SHP77 (cell line): ENCODE measurements around the gene LINGO4.
"Not testable (repeated sequence)": the region's sequence is repeated elsewhere in the genome, so short reads cannot be mapped to it uniquely, and the experiment has no call there.

Experiments used
- DNase-seq, 2 experiments: peaks; one replicate each; lab custom pipeline; 2025; lab: John Stamatoyannopoulos, UW

The LINGO4 gene

GRCh38 chr1:151782741-151783140, 22.5 kb downstream of the LINGO4 start:
- DNase-seq, result no peak

- not testable (repeated sequence) for DNase-seq
Measured at GRCh38 chr1:151782026-151782425, 23.2 kb downstream of the LINGO4 start.

- not testable (repeated sequence) for DNase-seq
Measured at GRCh38 chr1:151780736-151781135, 24.5 kb downstream of the LINGO4 start.

- DNase-seq, result no peak
Measured at GRCh38 chr1:151779852-151780251, 25.4 kb downstream of the LINGO4 start.

GRCh38 chr1:151777317-151777716, 27.9 kb downstream of the LINGO4 start:
- no peak for DNase-seq

- no peak for DNase-seq
Measured at GRCh38 chr1:151776665-151777062, 28.6 kb downstream of the LINGO4 start.

GRCh38 chr1:151775894-151776664, 29.1 kb downstream of the LINGO4 start:
- no peak for DNase-seq

GRCh38 chr1:151774256-151774922, 30.8 kb downstream of the LINGO4 start:
- DNase-seq, result no peak

GRCh38 chr1:151773702-151774101, 31.5 kb downstream of the LINGO4 start:
- no peak for DNase-seq

- DNase-seq, result not testable (repeated sequence)
Measured at GRCh38 chr1:151769270-151769669, 35.9 kb downstream of the LINGO4 start.

GRCh38 chr1:151768351-151769066, 36.7 kb downstream of the LINGO4 start:
- not testable (repeated sequence) for DNase-seq

GRCh38 chr1:151763990-151764389, 41.2 kb downstream of the LINGO4 start:
- no peak for DNase-seq

GRCh38 chr1:151762941-151763921, 42.0 kb downstream of the LINGO4 start, which contains the start of gene MRPL9:
Gene MRPL9, minus strand, starts transcription at chr1:151763496. Its CDS starts 17 bp downstream, at chr1:151763479.
- peak; percentile 85 to 93 for DNase-seq

GRCh38 chr1:151760597-151761385, 44.4 kb downstream of the LINGO4 start:
- DNase-seq, result no peak

- DNase-seq, result no peak
Measured at GRCh38 chr1:151759241-151759640, 46.0 kb downstream of the LINGO4 start.

GRCh38 chr1:151756291-151756690, 48.9 kb downstream of the LINGO4 start:
- no peak for DNase-seq
